Mesothelial cell of epicardium (in vitro differentiated cells): ENCODE results near the gene DHRS7B. TPM values are rescaled to one million over a fixed set of nuclear protein-coding genes. Genes with fewer than 3 reads are reported as not detected.

Experiments used
- DNase-seq, 2 experiments: peaks; one replicate each; pipeline ENCODE4 v3.0.0; 2021; ENCODE audit warnings: low spot score in 2 of 2; ENCODE audit not compliant: unreplicated experiment in 2 of 2
- H3K27ac Mint-ChIP-seq: 2 replicates; pipeline ENCODE4 v1.8.0; 2021; ENCODE audit warnings: mixed read lengths
- H3K27me3 Mint-ChIP-seq: 2 replicates; pipeline ENCODE4 v1.8.0; 2021; ENCODE audit warnings: low read depth, mixed read lengths
- H3K36me3 Mint-ChIP-seq: 2 replicates; pipeline ENCODE4 v1.8.0; 2021; ENCODE audit warnings: mixed read lengths
- H3K4me1 Mint-ChIP-seq: 2 replicates; pipeline ENCODE4 v1.8.0; 2021; ENCODE audit warnings: mixed read lengths
- H3K4me3 Mint-ChIP-seq: 2 replicates; pipeline ENCODE4 v1.8.0; 2021; ENCODE audit warnings: mild to moderate bottlenecking, moderate library complexity, mixed read lengths
- H3K9me3 Mint-ChIP-seq: 2 replicates; pipeline ENCODE4 v1.8.0; 2021; ENCODE audit warnings: mixed read lengths
- total RNA-seq: library from RNA; stranded (reverse); gene quantifications from 3 replicates; pipeline ENCODE4 v1.2.1, GENCODE V29; 2021
- TF ChIP-seq, protein P1 (sequence below): fragments of 200-600 bp; sonication (generic); IDR thresholded peaks from one replicate; pipeline ENCODE4 v1.5.0; 2021; ENCODE audit warnings: antibody characterized with exemption; ENCODE audit not compliant: unreplicated experiment

DHRS7B gene
- total RNA-seq, 1 donor from 2014 or later, result 19.8 TPM

DNA sequence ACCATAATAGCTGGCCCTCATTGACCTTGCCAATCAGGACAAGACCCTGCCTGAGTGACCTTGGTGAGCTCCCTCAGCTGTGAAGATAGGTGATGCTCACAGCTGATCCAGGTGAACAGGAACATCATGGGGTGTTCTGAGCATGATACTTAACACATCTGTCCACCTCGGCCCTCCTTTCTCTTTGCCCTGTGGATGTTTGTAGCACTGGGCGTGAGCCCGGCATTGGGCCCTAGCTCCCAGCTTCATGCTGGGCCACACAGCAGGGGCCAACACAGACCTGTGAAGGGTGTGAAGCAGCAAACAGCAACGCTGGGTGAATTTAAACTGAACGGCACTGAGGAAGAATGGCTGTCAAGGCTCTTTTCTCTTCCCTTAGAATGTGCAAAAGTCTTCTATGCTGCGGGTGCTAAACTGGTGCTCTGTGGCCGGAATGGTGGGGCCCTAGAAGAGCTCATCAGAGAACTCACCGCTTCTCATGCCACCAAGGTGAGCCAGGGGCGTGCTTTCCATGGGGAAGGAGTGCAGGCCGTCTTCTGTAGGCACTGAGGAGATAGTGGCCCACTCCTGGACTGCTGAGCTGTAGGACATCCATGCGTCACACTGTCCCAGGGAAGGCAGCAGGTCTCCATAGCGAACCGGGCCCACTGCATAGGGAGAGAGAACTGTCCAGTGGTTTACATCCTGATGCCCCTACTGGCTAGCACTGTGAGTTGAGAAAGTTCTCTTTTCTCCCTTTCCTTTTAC, 51.3 kb downstream of the DHRS7B start:
- no peaks in the 10 kb centered on the region for H3K9me3 Mint-ChIP-seq
- H3K27ac Mint-ChIP-seq, result no peak overlapping the region
- peaks cover 2% of the 10 kb centered on the region for H3K4me1 Mint-ChIP-seq
- DNase-seq, result no peak
- H3K27me3 Mint-ChIP-seq, result no peaks in the 10 kb centered on the region
- H3K36me3 Mint-ChIP-seq, result peaks cover 20% of the 10 kb centered on the region
- TF ChIP-seq, protein P1, sequence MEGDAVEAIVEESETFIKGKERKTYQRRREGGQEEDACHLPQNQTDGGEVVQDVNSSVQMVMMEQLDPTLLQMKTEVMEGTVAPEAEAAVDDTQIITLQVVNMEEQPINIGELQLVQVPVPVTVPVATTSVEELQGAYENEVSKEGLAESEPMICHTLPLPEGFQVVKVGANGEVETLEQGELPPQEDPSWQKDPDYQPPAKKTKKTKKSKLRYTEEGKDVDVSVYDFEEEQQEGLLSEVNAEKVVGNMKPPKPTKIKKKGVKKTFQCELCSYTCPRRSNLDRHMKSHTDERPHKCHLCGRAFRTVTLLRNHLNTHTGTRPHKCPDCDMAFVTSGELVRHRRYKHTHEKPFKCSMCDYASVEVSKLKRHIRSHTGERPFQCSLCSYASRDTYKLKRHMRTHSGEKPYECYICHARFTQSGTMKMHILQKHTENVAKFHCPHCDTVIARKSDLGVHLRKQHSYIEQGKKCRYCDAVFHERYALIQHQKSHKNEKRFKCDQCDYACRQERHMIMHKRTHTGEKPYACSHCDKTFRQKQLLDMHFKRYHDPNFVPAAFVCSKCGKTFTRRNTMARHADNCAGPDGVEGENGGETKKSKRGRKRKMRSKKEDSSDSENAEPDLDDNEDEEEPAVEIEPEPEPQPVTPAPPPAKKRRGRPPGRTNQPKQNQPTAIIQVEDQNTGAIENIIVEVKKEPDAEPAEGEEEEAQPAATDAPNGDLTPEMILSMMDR, result no peak
- H3K4me3 Mint-ChIP-seq, result no peak overlapping the region

DNA sequence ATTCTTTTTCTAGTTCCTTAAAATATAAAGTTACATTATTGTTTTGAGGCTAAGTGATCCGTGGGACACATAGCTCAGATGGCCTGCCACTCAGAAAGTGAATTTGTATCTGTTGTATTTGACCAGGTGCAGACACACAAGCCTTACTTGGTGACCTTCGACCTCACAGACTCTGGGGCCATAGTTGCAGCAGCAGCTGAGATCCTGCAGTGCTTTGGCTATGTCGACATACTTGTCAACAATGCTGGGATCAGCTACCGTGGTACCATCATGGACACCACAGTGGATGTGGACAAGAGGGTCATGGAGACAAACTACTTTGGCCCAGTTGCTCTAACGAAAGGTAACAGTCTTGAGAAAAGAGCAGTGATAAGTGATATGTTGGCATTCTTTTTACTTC, 56.7 kb downstream of the DHRS7B start:
- Mint-ChIP-seq H3K36me3 (peaks cover 17% of the 10 kb centered on the region), H3K27ac (no peak overlapping the region), H3K4me1 (no peaks in the 10 kb centered on the region), H3K27me3 (no peaks in the 10 kb centered on the region), H3K4me3 (no peak overlapping the region), H3K9me3 (no peaks in the 10 kb centered on the region)
- TF ChIP-seq, protein P1, result no peak
- no peak for DNase-seq

DNA sequence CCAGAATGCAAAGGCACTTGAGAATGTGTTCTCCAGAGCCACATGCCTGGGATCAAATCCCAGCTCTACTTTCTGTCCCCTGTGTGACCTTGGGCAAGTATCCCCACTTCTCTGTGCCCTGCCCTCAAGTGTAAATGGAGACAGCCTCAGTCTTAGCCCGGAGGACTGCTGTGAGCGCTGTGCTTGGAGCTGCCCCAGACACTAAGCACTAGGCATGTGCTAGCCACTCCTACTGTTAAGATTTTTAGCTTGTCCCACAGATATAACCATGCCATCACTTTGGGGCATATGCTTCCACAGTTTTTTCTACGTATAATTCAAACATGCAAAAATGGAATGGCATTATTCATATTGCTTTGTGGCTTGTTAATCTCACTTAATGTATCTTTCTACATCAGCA, 57.8 kb downstream of the DHRS7B start:
- no peak overlapping the region for H3K4me3 Mint-ChIP-seq
- H3K27me3 Mint-ChIP-seq, result no peaks in the 10 kb centered on the region
- TF ChIP-seq, protein P1, result no peak
- H3K9me3 Mint-ChIP-seq, result no peaks in the 10 kb centered on the region
- no peaks in the 10 kb centered on the region for H3K4me1 Mint-ChIP-seq
- no peak overlapping the region for H3K27ac Mint-ChIP-seq
- DNase-seq, result no peak
- peaks cover 21% of the 10 kb centered on the region for H3K36me3 Mint-ChIP-seq

DNA sequence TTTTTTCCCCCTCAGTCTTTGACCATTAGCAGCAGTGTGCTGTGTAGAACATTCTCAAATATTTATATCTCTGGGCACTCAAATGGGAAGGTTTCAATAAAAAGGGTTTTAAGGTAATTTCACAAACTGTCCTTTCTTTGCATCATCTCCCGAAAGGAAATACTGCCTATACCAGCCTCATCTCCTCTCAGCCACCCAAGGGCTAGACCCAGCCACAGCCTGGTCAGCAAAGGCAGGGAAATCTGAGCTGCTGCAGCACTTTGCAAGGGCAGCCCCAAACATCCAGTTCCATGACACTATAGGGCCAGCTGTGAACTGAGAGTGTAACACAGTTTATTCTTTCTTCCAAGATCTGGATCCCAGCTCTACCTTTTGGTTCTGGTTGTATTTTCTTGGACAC, 58.3 kb downstream of the DHRS7B start:
- no peaks in the 10 kb centered on the region for H3K9me3 Mint-ChIP-seq
- no peaks in the 10 kb centered on the region for H3K27me3 Mint-ChIP-seq
- no peak overlapping the region for H3K4me3 Mint-ChIP-seq
- no peaks in the 10 kb centered on the region for H3K4me1 Mint-ChIP-seq
- TF ChIP-seq, protein P1, result no peak
- DNase-seq, result no peak
- H3K36me3 Mint-ChIP-seq, result peaks cover 21% of the 10 kb centered on the region
- no peak overlapping the region for H3K27ac Mint-ChIP-seq

DNA sequence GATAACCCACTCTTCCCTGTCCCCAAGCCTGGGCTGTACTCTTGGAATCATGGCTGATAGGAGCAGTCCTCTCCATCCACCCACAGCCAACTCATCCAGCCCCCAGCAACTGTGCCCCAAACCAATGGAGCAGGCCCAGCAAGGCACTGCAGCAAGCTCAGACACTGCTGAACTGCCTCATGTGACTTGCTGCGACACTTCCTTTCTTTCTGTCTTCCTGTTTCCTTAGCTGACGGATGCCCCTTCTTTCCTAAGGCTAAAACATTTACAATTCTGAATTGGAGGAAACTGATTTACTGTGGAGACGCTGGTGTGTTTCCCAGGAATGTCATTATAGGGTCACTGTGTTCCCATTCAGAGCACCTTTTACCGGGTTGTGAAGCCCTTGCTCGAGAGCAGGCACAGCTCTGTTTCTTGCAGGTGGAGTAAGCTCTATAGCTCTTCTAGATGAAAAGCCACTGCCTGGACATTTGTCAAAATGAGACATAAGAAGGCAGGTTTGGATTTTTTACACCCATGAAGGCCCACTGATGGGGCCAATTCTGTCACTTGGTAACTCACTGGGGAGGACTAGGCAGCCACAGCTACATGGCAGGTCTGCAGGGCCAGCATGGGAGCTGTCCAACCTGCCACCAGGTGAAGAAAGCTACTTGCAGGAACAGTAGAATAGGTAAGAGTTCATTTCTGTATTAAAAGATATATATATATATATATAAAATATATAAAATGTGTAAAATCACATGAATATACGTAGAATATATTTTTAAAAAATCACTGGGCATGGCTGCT, 59.8 kb downstream of the DHRS7B start:
- Mint-ChIP-seq H3K9me3 (no peaks in the 10 kb centered on the region), H3K4me1 (no peaks in the 10 kb centered on the region), H3K36me3 (peaks cover 26% of the 10 kb centered on the region), H3K27me3 (no peaks in the 10 kb centered on the region), H3K27ac (no peak overlapping the region), H3K4me3 (no peak overlapping the region)
- TF ChIP-seq, protein P1, result no peak
- no peak for DNase-seq
